IMR-90 (cell line): ENCODE measurements around the gene VAT1L.
A peak's percentile ranks its signal among the peaks of the same experiment; 100 is the strongest.

Experiments
- CEBPB ChIP-seq: IDR thresholded peaks from 2 replicates; pipeline ENCODE4 v1.6.1; 2012; ENCODE audit warnings: low read depth, low read length, improper control_type of control experiment
- CTCF ChIP-seq: conservative IDR thresholded peaks from 2 replicates; pipeline ENCODE4 v1.5.1; 2012; ENCODE audit warnings: mild to moderate bottlenecking, low read depth, low read length, improper control_type of control experiment
- POLR2A ChIP-seq: IDR thresholded peaks from 2 replicates; pipeline ENCODE4 v1.6.1; 2012; ENCODE audit warnings: mild to moderate bottlenecking, low read depth, low read length
- RCOR1 ChIP-seq: IDR thresholded peaks from 2 replicates; pipeline ENCODE4 v1.6.1; 2012; ENCODE audit warnings: mild to moderate bottlenecking, low read length, improper control_type of control experiment; ENCODE audit not compliant: insufficient replicate concordance

GRCh38 chr16:78005881-78006280, 217.5 kb downstream of the VAT1L start:
- no peak for TF ChIP-seq POLR2A
- 0 out of 2 replicates have a peak, but pooled peaks have one; percentile 13 for TF ChIP-seq CTCF
- no peak for TF ChIP-seq CEBPB
- no peak for TF ChIP-seq RCOR1
